ENCODE data around the gene C1QTNF1.

Gene C1QTNF1

GRCh38 chr17:78996781-78997201 lies 27.2 kb upstream of the C1QTNF1 start:
- CTCF ChIA-PET, result interaction anchor here (1.4 to 2.5 kb wide), 3 partner anchors 9 to 25 kb away, joined by 3 to 9 read pairs (median 5); no protein-coding TSS in a partner anchor
- TF ChIP-seq CTCF (IDR thresholded peaks at IDR 0.05; ENCODE audit: insufficient read depth, low read length, missing control alignments), result no peak
- POLR2A ChIA-PET, result no interaction called here
- H3K4me3 ChIP-seq (ENCODE audit: low read depth, low read length), result no peak overlapping the region
- DNase-seq (ENCODE audit: low read depth, low spot score), result no peak

- no peak for DNase-seq (ENCODE audit: low read depth, low spot score)
- CTCF ChIA-PET, result interaction anchor here (1.4 to 2.5 kb wide), 3 partner anchors 9 to 26 kb away, joined by 3 to 9 read pairs (median 5); no protein-coding TSS in a partner anchor
- no peak for TF ChIP-seq CTCF (IDR thresholded peaks at IDR 0.05; ENCODE audit: insufficient read depth, low read length, missing control alignments)
- H3K4me3 ChIP-seq (ENCODE audit: low read depth, low read length), result no peak overlapping the region
- POLR2A ChIA-PET, result no interaction called here
Measured at GRCh38 chr17:78997231-78997741, 26.7 kb upstream of the C1QTNF1 start.

- TF ChIP-seq CTCF (IDR thresholded peaks at IDR 0.05; ENCODE audit: insufficient read depth, low read length, missing control alignments), result no peak
- no peak overlapping the region for H3K4me3 ChIP-seq (ENCODE audit: low read depth, low read length)
- ChIA-PET CTCF (interaction anchor here (1.4 kb wide), 1 partner anchor 10 kb away, joined by 3 read pairs; no protein-coding TSS in a partner anchor), POLR2A (no interaction called here)
- DNase-seq (ENCODE audit: low read depth, low spot score), result no peak
Measured at GRCh38 chr17:78997881-78998280, 26.1 kb upstream of the C1QTNF1 start.

GRCh38 chr17:78998311-78999055 lies 25.5 kb upstream of the C1QTNF1 start:
- ChIA-PET CTCF (no interaction called here), POLR2A (no interaction called here)
- no peak for TF ChIP-seq CTCF (IDR thresholded peaks at IDR 0.05; ENCODE audit: insufficient read depth, low read length, missing control alignments)
- no peak overlapping the region for H3K4me3 ChIP-seq (ENCODE audit: low read depth, low read length)
- DNase-seq (ENCODE audit: low read depth, low spot score), result no peak

GRCh38 chr17:78999056-78999768 lies 24.8 kb upstream of the C1QTNF1 start:
- ChIA-PET CTCF (interaction anchor here (0.9 kb wide), 2 partner anchors 9 to 12 kb away, joined by 3 to 4 read pairs; no protein-coding TSS in a partner anchor), POLR2A (no interaction called here)
- TF ChIP-seq CTCF (IDR thresholded peaks at IDR 0.05; ENCODE audit: insufficient read depth, low read length, missing control alignments), result no peak
- DNase-seq (ENCODE audit: low read depth, low spot score), result no peak
- no peak overlapping the region for H3K4me3 ChIP-seq (ENCODE audit: low read depth, low read length)

- no peak overlapping the region for H3K4me3 ChIP-seq (ENCODE audit: low read depth, low read length)
- ChIA-PET CTCF (interaction anchor here (0.9 kb wide), 2 partner anchors 10 to 13 kb away, joined by 3 to 4 read pairs; no protein-coding TSS in a partner anchor), POLR2A (no interaction called here)
- no peak for TF ChIP-seq CTCF (IDR thresholded peaks at IDR 0.05; ENCODE audit: insufficient read depth, low read length, missing control alignments)
- no peak for DNase-seq (ENCODE audit: low read depth, low spot score)
Measured at GRCh38 chr17:78999947-79000395, 24.0 kb upstream of the C1QTNF1 start.
